ENCODE measurements around the gene OR51B6. TPM values are rescaled to one million over a fixed set of nuclear protein-coding genes. Genes with fewer than 3 reads are reported as not detected.

The OR51B6 gene
- total RNA-seq, 1 donor from 2014 or later, result not detected

- Mint-ChIP-seq H3K27me3 (peaks cover 2% of the 10 kb centered on the region), H3K4me3 (no peak overlapping the region), H3K27ac (no peak overlapping the region), H3K4me1 (no peaks in the 10 kb centered on the region), H3K9me3 (peaks cover 3% of the 10 kb centered on the region), H3K36me3 (ENCODE audit: low read depth) (no peaks in the 10 kb centered on the region)
- TF ChIP-seq CTCF (IDR thresholded peaks at IDR 0.05), result no peak
- intact Hi-C loops (cut with micrococcal nuclease), result no loop called here
- POLR2A ChIA-PET, result no interaction called here
- DNase-seq, result no peak
- no peak for ATAC-seq (ENCODE audit: low read depth)
- CTCF ChIA-PET, result no interaction called here
Observed at GRCh38 chr11:5368502-5369043, 17.3 kb downstream of the OR51B6 start.

- Mint-ChIP-seq H3K4me1 (no peaks in the 10 kb centered on the region), H3K27ac (no peak overlapping the region), H3K9me3 (peaks cover 3% of the 10 kb centered on the region), H3K4me3 (no peak overlapping the region), H3K36me3 (ENCODE audit: low read depth) (no peaks in the 10 kb centered on the region), H3K27me3 (peaks cover 4% of the 10 kb centered on the region)
- TF ChIP-seq CTCF (IDR thresholded peaks at IDR 0.05), result no peak
- DNase-seq (no peak), ATAC-seq (ENCODE audit: low read depth) (no peak)
- POLR2A ChIA-PET, result no interaction called here
- intact Hi-C loops (cut with micrococcal nuclease), result no loop called here
- CTCF ChIA-PET, result no interaction called here
Observed at GRCh38 chr11:5369789-5370188, 18.5 kb downstream of the OR51B6 start.

- CTCF ChIA-PET, result interaction anchor here (0.7 kb wide), 1 partner anchor 1193 kb away, joined by 5 read pairs; no protein-coding TSS in a partner anchor
- no peak for DNase-seq
Observed at GRCh38 chr11:5380740-5381342, 29.5 kb downstream of the OR51B6 start.

GRCh38 chr11:5383576-5383975 lies 32.3 kb downstream of the OR51B6 start, which contains the start of gene OR51M1:
OR51M1 (plus strand) TSS chr11:5383812; CDS start chr11:5389399, 5,587 bp downstream.
- Mint-ChIP-seq H3K4me1 (no peaks in the 10 kb centered on the region), H3K9me3 (no peaks in the 10 kb centered on the region), H3K36me3 (ENCODE audit: low read depth) (no peaks in the 10 kb centered on the region), H3K27ac (no peak within 1 kb of the TSS), H3K4me3 (no peak within 1 kb of the TSS), H3K27me3 (no peaks in the 10 kb centered on the region)
- DNase-seq (no peak), ATAC-seq (ENCODE audit: low read depth) (no peak)
- POLR2A ChIA-PET, result no interaction called here
- intact Hi-C loops (cut with micrococcal nuclease), result loop anchor here (5.0 kb wide), 2 partner anchors 424 to 746 kb away; partner anchors contain the start of genes OR51D1 and OR52N2
- TF ChIP-seq CTCF (IDR thresholded peaks at IDR 0.05), result no peak
- CTCF ChIA-PET, result no interaction called here

More at GRCh38 chr11:5380740-5381342, 29.5 kb downstream of the OR51B6 start:
- Mint-ChIP-seq H3K4me1 (no peaks in the 10 kb centered on the region), H3K9me3 (no peaks in the 10 kb centered on the region), H3K27ac (no peak overlapping the region), H3K36me3 (ENCODE audit: low read depth) (no peaks in the 10 kb centered on the region), H3K27me3 (no peaks in the 10 kb centered on the region), H3K4me3 (no peak overlapping the region)
- no peak for TF ChIP-seq CTCF (IDR thresholded peaks at IDR 0.05)
- POLR2A ChIA-PET, result no interaction called here
- no peak for ATAC-seq (ENCODE audit: low read depth)
- intact Hi-C loops (cut with micrococcal nuclease), result loop anchor here (1.0 to 5.0 kb wide), 3 partner anchors 257 to 744 kb away; partner anchors contain the start of genes OR51D1 and OR52N2

- Mint-ChIP-seq H3K27ac (no peak overlapping the region), H3K4me3 (no peak overlapping the region), H3K9me3 (no peaks in the 10 kb centered on the region), H3K36me3 (ENCODE audit: low read depth) (no peaks in the 10 kb centered on the region), H3K4me1 (no peaks in the 10 kb centered on the region), H3K27me3 (no peaks in the 10 kb centered on the region)
- ATAC-seq (ENCODE audit: low read depth) (no peak), DNase-seq (no peak)
- POLR2A ChIA-PET, result no interaction called here
- intact Hi-C loops (cut with micrococcal nuclease), result loop anchor here (5.0 kb wide), 2 partner anchors 423 to 747 kb away; partner anchors contain the start of genes OR51D1 and OR52N2
- TF ChIP-seq CTCF (IDR thresholded peaks at IDR 0.05), result no peak
- CTCF ChIA-PET, result no interaction called here
Observed at GRCh38 chr11:5384335-5384734, 33.0 kb downstream of the OR51B6 start.
